GM19467 (cell line): ENCODE results near the gene WNT3.
"Not testable (repeated sequence)": the region's sequence is repeated elsewhere in the genome, so short reads cannot be mapped to it uniquely, and the experiment has no call there.

ENCODE experiments used
- ATAC-seq: cut with Tn5 transposase; IDR thresholded peaks from one replicate; pipeline ENCODE4 v1.9.1; 2021; ENCODE audit warnings: mild to moderate bottlenecking, moderate library complexity; ENCODE audit not compliant: unreplicated experiment

Gene WNT3

GRCh38 chr17:46766493-46767491, 51.7 kb downstream of the WNT3 start:
- no peak for ATAC-seq

GRCh38 chr17:46765453-46765852, 53.0 kb downstream of the WNT3 start:
- no peak for ATAC-seq

- ATAC-seq: no peak
Observed at GRCh38 chr17:46764709-46765401, 53.6 kb downstream of the WNT3 start.

- ATAC-seq: no peak
Observed at GRCh38 chr17:46764000-46764708, 54.3 kb downstream of the WNT3 start.

GRCh38 chr17:46763416-46763815, 55.1 kb downstream of the WNT3 start:
- ATAC-seq: no peak

- ATAC-seq: no peak
Observed at GRCh38 chr17:46759141-46759540, 59.4 kb downstream of the WNT3 start.

- no peak for ATAC-seq
Observed at GRCh38 chr17:46758614-46759013, 59.9 kb downstream of the WNT3 start.

GRCh38 chr17:46757588-46757987, 60.9 kb downstream of the WNT3 start:
- not testable (repeated sequence) for ATAC-seq

GRCh38 chr17:46756861-46757260, 61.6 kb downstream of the WNT3 start:
- no peak for ATAC-seq

- no peak for ATAC-seq
Observed at GRCh38 chr17:46756081-46756735, 62.3 kb downstream of the WNT3 start.

GRCh38 chr17:46753776-46754175, 64.7 kb downstream of the WNT3 start:
- no peak for ATAC-seq

GRCh38 chr17:46751425-46751824, 67.1 kb downstream of the WNT3 start:
- ATAC-seq: no peak

GRCh38 chr17:46745376-46745775, 73.1 kb downstream of the WNT3 start:
- no peak for ATAC-seq

GRCh38 chr17:46744441-46744840, 74.1 kb downstream of the WNT3 start:
- ATAC-seq: no peak

- ATAC-seq: no peak
Observed at GRCh38 chr17:46742565-46743270, 75.8 kb downstream of the WNT3 start.

GRCh38 chr17:46741122-46741730, 77.3 kb downstream of the WNT3 start:
- ATAC-seq: no peak

GRCh38 chr17:46739982-46740381, 78.5 kb downstream of the WNT3 start:
- ATAC-seq: no peak

GRCh38 chr17:46738544-46738943, 79.9 kb downstream of the WNT3 start:
- no peak for ATAC-seq

- no peak for ATAC-seq
Observed at GRCh38 chr17:46737326-46737725, 81.2 kb downstream of the WNT3 start.

GRCh38 chr17:46736100-46736499, 82.4 kb downstream of the WNT3 start:
- ATAC-seq: no peak
